NT2/D1 (cell line): ENCODE measurements around the gene RCAN2.

ENCODE experiments used
- DNase-seq: peaks from one replicate; pipeline ENCODE4 v3.0.0-alpha.2; 2011; ENCODE audit warnings: low read depth, low spot score
- H3K27me3 ChIP-seq: 2 replicates; pipeline ENCODE4 v1.6.0; 2011; ENCODE audit warnings: mild to moderate bottlenecking; ENCODE audit not compliant: insufficient read length, insufficient read depth
- H3K36me3 ChIP-seq: 2 replicates; pipeline ENCODE4 v1.6.1; 2011; ENCODE audit warnings: mild to moderate bottlenecking, low read length, mixed read lengths; ENCODE audit not compliant: insufficient read depth, insufficient read length
- H3K4me1 ChIP-seq: 2 replicates; pipeline ENCODE4 v1.5.1; 2011; ENCODE audit not compliant: insufficient read depth, insufficient read length
- H3K4me3 ChIP-seq: 2 replicates; pipeline ENCODE4 v1.5.1; 2011; ENCODE audit warnings: low read depth; ENCODE audit not compliant: insufficient read length
- H3K9ac ChIP-seq: 2 replicates; pipeline ENCODE4 v1.6.0; 2011; ENCODE audit warnings: low read depth; ENCODE audit not compliant: insufficient read length
- H3K9me3 ChIP-seq: 2 replicates; pipeline ENCODE4 v1.5.1; 2011; ENCODE audit warnings: mild to moderate bottlenecking, low read length; ENCODE audit not compliant: insufficient read depth
- SUZ12 ChIP-seq: IDR thresholded peaks from 2 replicates; pipeline ENCODE4 v1.6.1; 2011; ENCODE audit not compliant: insufficient read length, insufficient read depth; ENCODE audit errors: extremely low read depth
- YY1 ChIP-seq: IDR thresholded peaks from 2 replicates; pipeline ENCODE4 v1.6.1; 2011; ENCODE audit not compliant: insufficient read length, insufficient read depth
- ZNF274 ChIP-seq: IDR thresholded peaks from 2 replicates; pipeline ENCODE4 v1.6.1; 2011; ENCODE audit warnings: mild to moderate bottlenecking, low read depth, low read length

Gene RCAN2

DNA sequence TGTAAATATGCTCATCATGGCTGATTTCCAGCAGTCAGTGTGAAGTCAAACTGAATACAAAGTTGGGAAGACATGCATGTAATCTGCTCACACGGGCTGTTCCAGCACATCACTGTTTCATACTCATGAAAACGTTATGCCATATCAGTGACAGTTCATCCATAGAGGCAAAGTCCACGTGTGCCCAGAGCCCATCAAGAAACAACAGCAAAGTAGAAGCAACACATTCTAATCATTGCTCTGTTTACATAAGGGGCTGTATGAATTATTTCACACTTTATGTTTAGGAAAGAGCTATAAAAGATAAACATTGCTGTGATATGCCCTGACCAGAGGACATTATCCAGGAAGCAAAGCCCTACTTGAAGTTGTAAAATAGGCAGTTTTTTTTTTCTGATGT lies 163.5 kb downstream of the RCAN2 start:
- no peaks in the 10 kb centered on the region for H3K9me3 ChIP-seq
- H3K9ac ChIP-seq = no peak overlapping the region
- H3K4me1 ChIP-seq = peaks cover 5% of the 10 kb centered on the region
- TF ChIP-seq SUZ12 (no peak), YY1 (no peak), ZNF274 (no peak)
- no peak overlapping the region for H3K4me3 ChIP-seq
- H3K27me3 ChIP-seq = no peaks in the 10 kb centered on the region
- no peaks in the 10 kb centered on the region for H3K36me3 ChIP-seq
- no peak for DNase-seq

DNA sequence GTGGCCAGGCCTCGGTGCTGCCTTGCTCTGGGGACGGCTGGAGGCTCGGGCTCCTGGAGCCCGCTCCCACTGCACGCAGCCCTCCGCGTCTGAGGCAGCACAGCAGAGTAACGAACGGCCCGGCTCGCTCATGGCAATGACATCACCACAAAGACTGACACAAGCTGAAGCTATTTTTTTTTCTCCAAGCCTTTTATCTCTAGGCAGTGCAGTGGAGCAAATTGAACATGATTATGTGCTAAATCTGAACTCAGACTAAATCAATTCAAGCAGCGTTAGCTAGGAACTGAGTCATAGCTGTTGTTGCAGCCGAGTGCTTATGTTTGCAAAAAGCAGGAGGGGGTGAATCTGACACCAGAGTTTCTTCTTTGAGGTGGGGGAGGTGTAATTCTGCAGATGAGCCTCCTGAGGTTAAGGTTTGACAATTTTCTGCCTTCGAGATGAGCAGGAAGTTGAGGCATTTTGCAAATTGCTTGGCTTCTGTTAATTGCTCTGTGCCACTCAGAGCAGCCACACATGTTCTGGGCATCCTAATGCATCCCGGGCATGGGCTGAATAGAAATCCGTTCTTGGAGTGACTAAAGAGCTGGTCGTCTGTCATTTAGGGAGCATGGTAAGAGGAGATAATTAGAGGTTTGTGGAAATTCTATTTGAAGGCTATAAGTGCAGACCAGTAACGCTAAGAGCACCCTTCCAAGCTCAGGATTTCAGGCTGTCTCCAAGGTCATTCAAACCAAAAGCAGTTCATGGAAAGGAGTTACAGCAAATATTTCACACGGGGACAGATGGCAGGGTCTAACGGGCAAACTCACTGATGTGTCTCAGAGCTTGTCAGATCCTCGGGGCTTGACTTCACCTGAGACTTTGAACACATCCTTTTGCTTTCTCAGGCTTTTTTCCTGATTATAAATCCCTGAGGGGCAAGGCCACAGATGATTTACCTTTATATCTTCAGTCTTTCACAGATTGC lies 165.4 kb downstream of the RCAN2 start:
- H3K27me3 ChIP-seq = no peaks in the 10 kb centered on the region
- DNase-seq = no peak

DNA sequence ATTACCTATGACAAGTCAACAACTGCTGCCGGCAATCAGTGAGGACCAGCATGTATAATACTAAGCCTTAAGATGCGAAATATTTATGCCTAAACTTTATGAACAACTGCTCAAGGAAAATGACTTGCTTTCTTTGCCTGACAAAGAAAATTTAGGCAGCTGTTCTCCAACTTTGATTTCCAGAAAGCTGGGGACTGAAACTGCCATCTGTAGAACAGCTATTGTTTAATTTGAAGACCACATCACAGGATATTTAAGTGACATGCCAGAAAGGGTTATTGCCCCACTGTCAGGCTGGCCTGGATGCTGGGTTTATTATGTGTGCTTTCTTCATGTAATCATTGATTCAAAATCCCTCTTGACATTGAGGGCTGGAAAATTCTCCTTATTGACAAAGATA lies 166.5 kb downstream of the RCAN2 start:
- no peaks in the 10 kb centered on the region for H3K27me3 ChIP-seq
- H3K4me3 ChIP-seq = no peak overlapping the region
- no peak for DNase-seq
- H3K9ac ChIP-seq = no peak overlapping the region
- no peak for TF ChIP-seq SUZ12
- no peak for TF ChIP-seq YY1
- no peak for TF ChIP-seq ZNF274
- H3K36me3 ChIP-seq = no peaks in the 10 kb centered on the region
- peaks cover 5% of the 10 kb centered on the region for H3K4me1 ChIP-seq
- no peaks in the 10 kb centered on the region for H3K9me3 ChIP-seq

More for the DNA sequence above, 165.4 kb downstream of the RCAN2 start:
- Histone ChIP-seq H3K9ac (no peak overlapping the region), H3K9me3 (no peaks in the 10 kb centered on the region), H3K4me3 (no peak overlapping the region), H3K36me3 (no peaks in the 10 kb centered on the region), H3K4me1 (peaks cover 5% of the 10 kb centered on the region)
- no peak for TF ChIP-seq ZNF274
- no peak for TF ChIP-seq YY1
- TF ChIP-seq SUZ12 = no peak

DNA sequence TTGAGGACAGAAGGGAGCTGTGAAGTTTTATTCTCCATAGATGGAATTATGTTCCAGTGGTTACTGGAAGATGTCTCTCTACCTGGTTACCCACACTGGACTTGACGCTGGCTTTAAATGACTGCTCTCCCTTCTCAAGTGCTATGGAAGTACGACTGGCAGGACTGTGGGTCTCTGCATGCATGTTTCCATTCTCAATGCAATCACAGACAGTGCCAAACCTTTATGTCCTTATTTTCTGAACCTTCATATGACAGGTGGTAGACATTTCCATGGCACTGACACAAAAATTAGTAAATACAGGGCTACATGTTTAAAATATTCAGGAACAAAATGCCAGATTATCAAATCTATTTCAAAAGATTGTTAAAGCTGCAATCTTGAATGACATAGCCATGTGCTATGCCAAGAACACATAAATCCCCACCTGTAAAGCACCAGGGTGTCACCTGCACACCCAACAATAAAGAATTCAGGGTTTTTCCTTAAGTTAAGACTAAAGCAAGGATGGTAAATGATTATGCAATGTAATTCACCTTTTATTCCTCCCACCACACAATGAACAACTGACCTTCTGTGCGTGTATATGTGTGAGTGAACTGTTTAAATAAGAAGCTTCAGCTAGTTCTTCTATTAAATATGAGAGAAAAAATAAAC lies 167.2 kb downstream of the RCAN2 start:
- no peak for DNase-seq
- Histone ChIP-seq H3K9me3 (no peaks in the 10 kb centered on the region), H3K27me3 (no peaks in the 10 kb centered on the region), H3K36me3 (no peaks in the 10 kb centered on the region), H3K4me3 (no peak overlapping the region), H3K9ac (no peak overlapping the region), H3K4me1 (peaks cover 5% of the 10 kb centered on the region)
- no peak for TF ChIP-seq SUZ12
- no peak for TF ChIP-seq YY1
- TF ChIP-seq ZNF274 = no peak

DNA sequence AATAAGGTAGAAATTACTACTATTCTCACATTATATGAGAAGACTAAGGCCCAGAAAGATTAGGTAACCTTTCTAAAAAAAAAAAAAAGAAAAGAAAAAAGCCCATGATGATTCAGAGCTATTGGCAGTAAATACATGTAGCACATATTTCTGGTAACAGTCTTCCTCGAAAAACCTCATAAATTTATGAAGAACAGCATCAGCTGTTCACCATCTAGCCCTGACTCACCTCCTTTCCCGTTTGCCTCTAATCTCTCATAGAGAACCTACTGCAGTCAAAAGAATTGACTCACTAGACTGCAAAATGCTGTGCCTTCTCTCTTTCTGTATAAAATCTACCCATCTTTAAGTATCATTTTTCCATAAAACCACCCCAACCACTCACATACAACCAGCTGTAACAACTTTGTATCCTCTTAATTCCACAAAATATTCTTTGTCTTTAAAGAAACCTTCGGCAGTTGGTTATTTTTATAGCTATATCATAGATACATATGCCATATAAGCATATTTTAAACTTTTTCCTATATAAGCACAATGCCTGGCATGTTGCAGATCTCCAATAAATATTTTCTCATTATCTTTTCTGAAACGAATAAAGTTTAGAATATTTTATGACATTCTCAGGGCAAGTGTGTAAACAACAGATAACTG lies 167.8 kb downstream of the RCAN2 start:
- H3K36me3 ChIP-seq = no peaks in the 10 kb centered on the region
- DNase-seq = no peak

DNA sequence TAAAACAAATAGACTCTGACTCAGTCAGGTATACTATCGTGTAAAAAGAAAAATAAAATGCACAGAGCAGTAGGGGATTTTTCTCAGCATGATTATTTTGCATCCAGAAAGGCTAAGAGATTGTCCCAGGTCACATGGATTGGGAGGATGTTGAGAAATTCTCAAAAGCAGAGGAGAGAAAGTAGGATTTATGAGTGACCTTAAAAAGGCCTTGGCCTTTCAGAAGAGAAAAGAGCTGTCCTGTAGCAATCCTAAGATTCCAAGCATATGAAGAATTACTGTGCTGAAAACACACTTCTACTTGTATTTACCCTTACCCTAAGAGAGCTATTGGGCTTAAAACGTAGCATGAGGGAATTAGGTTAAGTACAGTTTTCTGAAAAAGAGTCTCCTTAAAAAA lies 170.7 kb downstream of the RCAN2 start:
- H3K9ac ChIP-seq = no peak overlapping the region
- no peak overlapping the region for H3K4me3 ChIP-seq
- no peaks in the 10 kb centered on the region for H3K4me1 ChIP-seq
- H3K27me3 ChIP-seq = no peaks in the 10 kb centered on the region
- DNase-seq = no peak
- H3K36me3 ChIP-seq = no peaks in the 10 kb centered on the region
- no peak for TF ChIP-seq ZNF274
- no peaks in the 10 kb centered on the region for H3K9me3 ChIP-seq

More for the DNA sequence above, 167.8 kb downstream of the RCAN2 start:
- TF ChIP-seq ZNF274 (no peak), SUZ12 (no peak), YY1 (no peak)
- Histone ChIP-seq H3K9me3 (no peaks in the 10 kb centered on the region), H3K4me1 (peaks cover 5% of the 10 kb centered on the region), H3K4me3 (no peak overlapping the region), H3K27me3 (no peaks in the 10 kb centered on the region), H3K9ac (no peak overlapping the region)

DNA sequence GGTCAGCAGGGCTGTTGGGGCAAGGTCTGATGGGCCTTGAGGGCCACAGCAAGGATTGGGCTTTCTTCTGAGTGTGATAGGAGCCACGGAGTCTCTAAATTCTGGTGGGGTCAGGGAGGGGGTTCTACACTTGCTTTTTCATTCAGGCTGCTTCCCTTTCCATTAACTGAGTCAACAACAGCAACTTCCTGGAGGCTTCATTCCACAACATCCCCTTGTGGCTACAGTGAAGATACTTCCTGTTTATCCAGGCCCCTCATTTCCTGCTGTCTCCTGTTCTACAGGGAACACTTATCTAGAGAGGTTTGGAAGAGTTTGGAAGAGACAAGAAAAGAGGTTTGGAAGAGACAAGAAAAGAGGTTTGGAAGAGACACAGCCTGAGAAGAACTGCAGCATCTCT lies 175.7 kb downstream of the RCAN2 start:
- DNase-seq = no peak
- H3K9me3 ChIP-seq = no peaks in the 10 kb centered on the region
- H3K27me3 ChIP-seq = no peaks in the 10 kb centered on the region
- H3K4me1 ChIP-seq = no peaks in the 10 kb centered on the region
- no peak overlapping the region for H3K9ac ChIP-seq
- no peak overlapping the region for H3K4me3 ChIP-seq
- TF ChIP-seq YY1 (no peak), SUZ12 (no peak), ZNF274 (no peak)
- no peaks in the 10 kb centered on the region for H3K36me3 ChIP-seq
